H9 (cell line): ENCODE measurements around the gene GTF2F2. TPM values are rescaled to one million over a fixed set of nuclear protein-coding genes. Genes with fewer than 3 reads are reported as not detected.

Experiments used
- DNase-seq: peaks from one replicate; pipeline ENCODE4 v3.0.0-alpha.2; 2017
- H2AFZ ChIP-seq: one replicate; pipeline ENCODE4 v1.6.1; 2013; ENCODE audit warnings: mild to moderate bottlenecking, low read length, control low read depth, moderate library complexity
- H2AK5ac ChIP-seq: 2 replicates; pipeline ENCODE4 v1.6.1; 2013; ENCODE audit warnings: low read length, control low read depth, mixed read lengths; ENCODE audit not compliant: insufficient read length
- H2BK120ac ChIP-seq: one replicate; pipeline ENCODE4 v1.6.1; 2013; ENCODE audit warnings: low read depth, mild to moderate bottlenecking, low read length, control low read depth, inconsistent platforms; ENCODE audit not compliant: poor library complexity, severe bottlenecking
- H2BK12ac ChIP-seq: 2 replicates; pipeline ENCODE4 v1.6.1; 2013; ENCODE audit warnings: low read length, control low read depth, mixed read lengths, low read depth; ENCODE audit not compliant: insufficient read length
- H2BK15ac ChIP-seq: 2 replicates; pipeline ENCODE4 v1.6.1; 2013; ENCODE audit warnings: low read depth, low read length, control low read depth
- H2BK20ac ChIP-seq: one replicate; pipeline ENCODE4 v1.6.1; 2013; ENCODE audit warnings: low read depth, mild to moderate bottlenecking, low read length, control low read depth, inconsistent platforms; ENCODE audit not compliant: poor library complexity, severe bottlenecking
- H2BK5ac ChIP-seq: 2 replicates; pipeline ENCODE4 v1.6.1; 2013; ENCODE audit warnings: low read length, control low read depth, mixed read lengths; ENCODE audit not compliant: insufficient read length
- H3K14ac ChIP-seq: 2 replicates; pipeline ENCODE4 v1.6.1; 2013; ENCODE audit warnings: low read length, control low read depth; ENCODE audit not compliant: insufficient read depth
- H3K18ac ChIP-seq: 2 replicates; pipeline ENCODE4 v1.6.1; 2013; ENCODE audit warnings: low read depth, mild to moderate bottlenecking, mixed read lengths, low read length, control low read depth; ENCODE audit not compliant: insufficient read length
- H3K23ac ChIP-seq: 2 replicates; pipeline ENCODE4 v1.6.1; 2013; ENCODE audit warnings: low read length, control low read depth, mixed read lengths, low read depth; ENCODE audit not compliant: insufficient read length
- H3K23me2 ChIP-seq: 2 replicates; pipeline ENCODE4 v1.6.1; 2013; ENCODE audit warnings: low read depth, mild to moderate bottlenecking, mixed read lengths, low read length, control low read depth; ENCODE audit not compliant: insufficient read length, poor library complexity, severe bottlenecking
- H3K27ac ChIP-seq: 2 replicates; pipeline ENCODE4 v1.5.1; 2013; ENCODE audit warnings: low read length, control low read depth, mixed read lengths, low read depth; ENCODE audit not compliant: insufficient read length
- H3K27me3 ChIP-seq: 2 replicates; pipeline ENCODE4 v1.6.1; 2013; ENCODE audit warnings: low read length, control low read depth, inconsistent platforms; ENCODE audit not compliant: insufficient read depth
- H3K4ac ChIP-seq: 2 replicates; pipeline ENCODE4 v1.6.1; 2013; ENCODE audit warnings: low read depth, mild to moderate bottlenecking, control low read depth, inconsistent platforms, low read length, moderate library complexity
- H3K4me1 ChIP-seq: 2 replicates; pipeline ENCODE4 v1.6.1; 2013; ENCODE audit warnings: low read length, control low read depth, inconsistent platforms; ENCODE audit not compliant: insufficient read depth
- H3K4me2 ChIP-seq: 2 replicates; pipeline ENCODE4 v1.6.1; 2013; ENCODE audit warnings: low read length, control low read depth, mixed read lengths; ENCODE audit not compliant: insufficient read length, insufficient read depth
- H3K56ac ChIP-seq: 2 replicates; pipeline ENCODE4 v1.6.1; 2013; ENCODE audit warnings: low read depth, mild to moderate bottlenecking, mixed read lengths, low read length, control low read depth; ENCODE audit not compliant: insufficient read length
- H3K79me1 ChIP-seq: 2 replicates; pipeline ENCODE4 v1.6.1; 2013; ENCODE audit warnings: low read depth, mild to moderate bottlenecking, moderate library complexity, low read length, control low read depth, inconsistent platforms; ENCODE audit not compliant: insufficient read depth, poor library complexity, severe bottlenecking
- H3K79me2 ChIP-seq: 2 replicates; pipeline ENCODE4 v1.6.1; 2013; ENCODE audit warnings: low read length, control low read depth, inconsistent platforms; ENCODE audit not compliant: insufficient read depth
- H3K9ac ChIP-seq: 2 replicates; pipeline ENCODE4 v1.6.1; 2013; ENCODE audit warnings: low read length, control low read depth, mixed read lengths; ENCODE audit not compliant: insufficient read length; ENCODE audit errors: extremely low read depth
- H3K9me3 ChIP-seq: one replicate; pipeline ENCODE4 v1.6.1; 2013; ENCODE audit warnings: low read depth, low read length, inconsistent platforms; ENCODE audit not compliant: control insufficient read depth
- H3T11ph ChIP-seq: one replicate; pipeline ENCODE4 v1.6.1; 2013; ENCODE audit warnings: mild to moderate bottlenecking, low read length, control low read depth, inconsistent platforms
- H4K20me1 ChIP-seq: one replicate; pipeline ENCODE4 v1.6.1; 2013; ENCODE audit not compliant: control insufficient read depth, insufficient read length, insufficient read depth
- H4K5ac ChIP-seq: 2 replicates; pipeline ENCODE4 v1.6.1; 2013; ENCODE audit warnings: low read depth, mild to moderate bottlenecking, mixed read lengths, low read length, control low read depth; ENCODE audit not compliant: insufficient read length
- H4K8ac ChIP-seq: replicated peaks from 2 replicates; pipeline ENCODE4 v1.6.1; 2013; ENCODE audit warnings: low read length, control low read depth, mixed read lengths, low read depth; ENCODE audit not compliant: insufficient read length
- H4K91ac ChIP-seq: 2 replicates; pipeline ENCODE4 v1.6.1; 2013; ENCODE audit warnings: low read depth, mild to moderate bottlenecking, moderate library complexity, mixed read lengths, low read length, control low read depth; ENCODE audit not compliant: insufficient read length
- H3K27ac Mint-ChIP-seq, 3 experiments: 2 replicates in 2 of 3; 3 replicates in 1 of 3; pipeline ENCODE4 v1.8.0; 2020 to 2021; ENCODE audit warnings: mixed read lengths in 3 of 3, mild to moderate bottlenecking in 1 of 3, moderate library complexity in 1 of 3
- H3K27me3 Mint-ChIP-seq: 2 replicates; pipeline ENCODE4 v1.8.0; 2021; ENCODE audit warnings: low read depth, mild to moderate bottlenecking, moderate library complexity, mixed read lengths
- H3K36me3 Mint-ChIP-seq, 3 experiments: 2 replicates in 2 of 3; 3 replicates in 1 of 3; pipeline ENCODE4 v1.8.0; 2020 to 2021; ENCODE audit warnings: low read depth in 3 of 3, mixed read lengths in 3 of 3; ENCODE audit not compliant: insufficient read depth in 1 of 3
- H3K4me1 Mint-ChIP-seq, 2 experiments: 2 replicates each; pipeline ENCODE4 v1.8.0; 2020; ENCODE audit warnings: mixed read lengths in 2 of 2
- H3K4me3 Mint-ChIP-seq, 2 experiments: 2 replicates in 1 of 2; 3 replicates in 1 of 2; pipeline ENCODE4 v1.8.0; 2020 to 2021; ENCODE audit warnings: mild to moderate bottlenecking in 2 of 2, mixed read lengths in 2 of 2, moderate library complexity in 1 of 2
- H3K9me3 Mint-ChIP-seq, 2 experiments: 2 replicates in 1 of 2; 3 replicates in 1 of 2; pipeline ENCODE4 v1.8.0; 2020; ENCODE audit warnings: mild to moderate bottlenecking in 2 of 2, mixed read lengths in 2 of 2, moderate library complexity in 1 of 2
- CTCF ChIP-seq: fragments of 200-600 bp; sonication (generic); conservative IDR thresholded peaks from 3 replicates; pipeline ENCODE4 v1.8.0; 2021; ENCODE audit warnings: antibody characterized with exemption, mild to moderate bottlenecking
- WGBS: extraction: QIAGEN DNeasy Blood & Tissue Kit; methylation state at CpG from one replicate; pipeline ENCODE4 v1.1.7; 2013; ENCODE audit warnings: missing lambda C conversion rate, low lambda C conversion rate, mixed read lengths; ENCODE audit not compliant: insufficient read length; ENCODE audit errors: extremely low coverage; 5-methylcytosine and 5-hydroxymethylcytosine counted together
- total RNA-seq: library from RNA; stranded (reverse); gene quantifications from 2 replicates; pipeline ENCODE4 v1.2.1, GENCODE V29; 2021

Gene GTF2F2
- total RNA-seq, 1 experiment from 2014 or later: 29.6 TPM

- no peak overlapping the region for H2BK12ac ChIP-seq
- H3K18ac ChIP-seq: peak overlapping the region; percentile 9
- Mint-ChIP-seq H3K36me3 (no peaks in the 10 kb centered on the region), H3K4me3 (peak overlapping the region; percentile 77 to 81), H3K9me3 (no peaks in the 10 kb centered on the region), H3K4me1 (peaks cover 22 to 27% of the 10 kb centered on the region in 2 experiments), H3K27ac (peak overlapping the region in 2 of 3 experiments; percentile 64 to 65; a peak in 5 of 7 replicates), H3K27me3 (peaks cover 4% of the 10 kb centered on the region)
- no peak overlapping the region for H3K56ac ChIP-seq
- no peak overlapping the region for H3K9ac ChIP-seq
- no peak overlapping the region for H4K8ac ChIP-seq
- H3K27ac ChIP-seq: no peak overlapping the region
- H3K79me1 ChIP-seq: no peaks in the 10 kb centered on the region
- peaks cover 6% of the 10 kb centered on the region; the same call in 1 of the 2 replicates for H3K4me1 ChIP-seq
- H3K23me2 ChIP-seq: peaks cover 6% of the 10 kb centered on the region
- no peak overlapping the region for H4K5ac ChIP-seq
- no peaks in the 10 kb centered on the region for H3K27me3 ChIP-seq
- no peaks in the 10 kb centered on the region for H4K20me1 ChIP-seq
- H4K91ac ChIP-seq: no peak overlapping the region
- WGBS: no CpG with 5 or more reads among the region's 15 CpGs
- no peak overlapping the region for H3K14ac ChIP-seq
- H3K79me2 ChIP-seq: no peaks in the 10 kb centered on the region
- no peak for TF ChIP-seq CTCF
- no peak overlapping the region for H2AK5ac ChIP-seq
- H3K9me3 ChIP-seq: no peaks in the 10 kb centered on the region
- no peak overlapping the region for H3T11ph ChIP-seq
- H2AFZ ChIP-seq: no peak overlapping the region
- no peak overlapping the region for H3K4ac ChIP-seq
- no peak overlapping the region for H2BK20ac ChIP-seq
- H3K4me2 ChIP-seq: peak overlapping the region; percentile 69
- no peak overlapping the region for H2BK5ac ChIP-seq
- H3K23ac ChIP-seq: no peak overlapping the region
- H2BK120ac ChIP-seq: no peak overlapping the region
- no peak for DNase-seq
- H2BK15ac ChIP-seq: no peak overlapping the region
Observed at GRCh38 chr13:45310341-45311131, 190.2 kb downstream of the GTF2F2 start.
